ENCODE measurements around the gene MOCS3.
"Not testable (repeated sequence)": the region's sequence is repeated elsewhere in the genome, so short reads cannot be mapped to it uniquely, and the experiment has no call there.

MOCS3 gene

GRCh38 chr20:50932016-50932485 lies 26.6 kb upstream of the MOCS3 start:
- DNase-seq: no peak

DNA sequence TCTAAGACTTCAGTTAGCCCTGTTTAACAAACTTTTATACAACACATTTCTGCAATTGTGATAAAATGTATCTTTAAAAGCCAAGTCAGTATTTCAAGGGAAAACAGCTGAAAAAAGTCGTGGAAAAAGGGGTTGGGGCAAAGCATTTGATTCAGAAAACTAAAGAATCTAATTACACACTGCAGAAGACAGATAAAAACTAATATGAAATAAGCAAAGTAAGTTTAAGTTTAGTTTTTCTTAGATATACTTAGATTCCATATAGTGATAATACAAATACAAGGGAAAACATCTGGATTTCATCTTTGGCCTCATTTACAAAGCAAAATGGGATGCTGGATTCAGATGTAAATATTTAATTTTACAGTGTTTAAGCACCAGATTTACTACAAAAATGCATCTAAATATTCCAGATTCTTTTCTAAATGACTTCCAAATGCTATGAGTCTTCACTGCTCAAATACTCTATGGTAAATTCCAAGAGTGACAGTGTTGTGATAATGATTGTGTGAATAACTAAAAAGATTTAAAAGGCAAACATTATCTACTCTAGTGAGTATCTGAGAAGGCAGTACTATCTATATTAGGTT lies 25.8 kb upstream of the MOCS3 start:
- no peak for DNase-seq

DNA sequence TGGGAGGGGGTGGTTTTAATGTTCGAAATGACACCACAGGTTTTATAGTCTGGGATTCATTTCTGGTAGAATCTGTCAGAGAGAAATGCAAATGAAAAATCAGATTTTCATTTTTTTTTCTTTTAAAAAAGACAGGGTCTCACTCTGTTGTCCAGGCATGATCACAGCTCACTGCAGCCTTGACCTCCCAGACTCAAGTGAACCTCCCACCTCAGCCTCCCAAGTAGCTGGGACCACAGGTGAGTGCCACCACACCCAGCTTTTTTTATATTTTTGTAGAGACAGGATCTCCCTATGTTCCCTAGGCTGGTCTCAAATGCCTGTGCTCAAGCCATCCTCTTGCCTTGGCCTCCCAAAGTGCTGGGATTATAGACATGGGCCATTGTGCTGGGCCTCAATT lies 25.0 kb upstream of the MOCS3 start:
- DNase-seq: no peak

GRCh38 chr20:50943069-50943468 lies 15.5 kb upstream of the MOCS3 start:
- no peak for DNase-seq

GRCh38 chr20:50948132-50948785 lies 10.4 kb upstream of the MOCS3 start:
- no peak for DNase-seq

DNA sequence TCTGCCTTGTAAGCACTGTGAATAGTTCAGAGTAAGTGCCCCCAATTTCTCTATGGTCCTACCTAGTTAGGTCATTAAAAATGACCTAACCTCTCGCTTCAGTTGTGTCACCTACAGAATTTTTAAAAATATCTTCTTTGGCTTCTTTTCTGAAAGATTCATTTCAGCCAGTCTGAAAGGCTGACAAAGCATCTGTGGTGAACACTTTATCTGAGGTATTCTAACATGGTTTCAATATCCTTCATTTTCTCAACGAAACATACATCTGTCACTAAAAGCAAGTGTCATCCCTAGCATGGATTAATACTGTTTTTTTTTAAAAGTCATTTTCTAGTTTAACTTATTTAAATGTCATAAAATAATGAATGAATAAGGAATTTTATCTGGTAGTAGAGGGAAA lies 5.4 kb upstream of the MOCS3 start:
- no peak for DNase-seq

GRCh38 chr20:50953821-50954220 lies 4.8 kb upstream of the MOCS3 start:
- DNase-seq: no peak

GRCh38 chr20:50957276-50957675 lies 1.3 kb upstream of the MOCS3 start:
- no peak for DNase-seq

DNA sequence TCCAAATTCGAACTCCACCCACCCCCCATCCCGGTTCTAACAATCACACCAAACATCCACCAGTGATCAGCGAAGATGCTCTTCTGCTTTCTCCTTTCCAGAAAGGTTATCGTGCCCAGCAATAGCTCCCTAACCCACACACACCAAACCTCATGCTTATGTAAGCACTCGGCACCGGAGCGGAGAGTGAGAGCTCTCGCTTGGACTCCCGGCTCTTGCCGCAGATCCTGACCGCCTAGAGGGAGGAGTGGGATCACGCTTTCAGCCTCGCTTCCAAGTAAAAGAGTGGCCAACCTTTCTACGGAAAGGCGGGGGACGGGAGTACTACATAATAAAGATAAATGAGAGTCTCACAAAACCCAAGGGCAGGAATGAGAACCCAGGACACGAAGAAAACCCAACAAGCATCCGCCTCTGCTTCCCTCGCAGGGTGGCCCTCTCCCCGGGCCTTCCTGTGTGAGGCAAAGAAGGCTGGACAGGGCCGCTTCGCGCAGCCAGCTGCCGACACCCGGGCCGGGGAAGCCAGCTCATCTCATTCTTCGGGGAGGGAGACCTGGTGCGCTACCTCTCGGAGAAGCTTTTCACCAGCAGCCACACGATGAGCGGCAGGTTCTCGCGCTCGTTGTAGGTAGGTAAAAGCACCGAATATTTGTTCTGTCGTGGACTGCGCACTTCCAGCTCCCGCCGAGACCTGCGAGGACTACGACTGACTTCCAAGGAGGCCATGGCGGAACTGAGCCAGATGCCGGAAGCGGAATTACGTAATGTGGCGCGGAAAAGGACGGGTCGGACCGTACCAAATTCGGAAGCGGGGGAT lies 612 bp upstream of the MOCS3 start, which contains the start of gene DPM1:
DPM1 (minus strand) TSS at position 735 of the 817 bp plus-strand sequence; CDS start at position 726, 9 bp downstream.
- peak; percentile 94 to 95 for DNase-seq

- DNase-seq: no peak
These were observed 1.0 kb downstream of the MOCS3 start for GRCh38 chr20:50959543-50960126.

DNA sequence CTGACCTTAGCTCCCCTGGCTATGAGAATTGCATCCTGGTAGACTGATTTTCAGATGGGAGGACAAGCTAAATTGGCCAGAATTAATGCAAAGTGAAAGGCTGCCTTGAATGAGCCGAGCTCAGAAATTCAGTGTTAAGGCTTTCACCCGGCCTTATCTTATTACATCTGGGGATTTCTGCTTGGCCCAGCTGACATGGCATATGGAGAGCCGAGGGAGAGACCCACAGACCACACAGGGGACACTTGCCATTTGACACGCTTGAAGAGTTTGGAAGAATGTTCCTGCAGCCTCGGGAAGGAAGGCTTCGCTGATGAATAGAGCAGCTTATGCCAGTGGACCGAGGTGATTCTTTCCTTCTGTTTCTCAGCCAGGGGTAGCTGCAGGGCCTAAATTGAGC lies 9.0 kb downstream of the MOCS3 start:
- DNase-seq: peak in 1 of 2 experiments; percentile 22

DNA sequence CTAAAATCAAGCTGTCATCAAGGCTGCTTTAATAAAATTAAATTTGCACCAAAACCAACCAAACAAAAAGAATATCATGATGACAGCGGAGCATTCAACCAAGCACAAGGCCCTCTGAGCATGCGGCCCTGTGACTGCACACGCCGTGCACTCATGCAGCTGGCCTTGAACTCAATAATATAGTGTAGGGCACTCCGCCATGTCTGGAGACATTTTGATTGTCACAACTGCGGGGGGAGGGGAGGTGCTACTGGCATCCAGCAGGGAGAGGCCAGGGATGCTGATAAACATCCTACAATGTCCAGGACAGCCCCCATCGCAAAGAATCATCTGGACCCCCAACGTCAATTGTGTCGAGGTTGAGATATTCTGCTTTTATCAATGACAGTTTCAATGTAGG lies 9.7 kb downstream of the MOCS3 start:
- DNase-seq: no peak

DNA sequence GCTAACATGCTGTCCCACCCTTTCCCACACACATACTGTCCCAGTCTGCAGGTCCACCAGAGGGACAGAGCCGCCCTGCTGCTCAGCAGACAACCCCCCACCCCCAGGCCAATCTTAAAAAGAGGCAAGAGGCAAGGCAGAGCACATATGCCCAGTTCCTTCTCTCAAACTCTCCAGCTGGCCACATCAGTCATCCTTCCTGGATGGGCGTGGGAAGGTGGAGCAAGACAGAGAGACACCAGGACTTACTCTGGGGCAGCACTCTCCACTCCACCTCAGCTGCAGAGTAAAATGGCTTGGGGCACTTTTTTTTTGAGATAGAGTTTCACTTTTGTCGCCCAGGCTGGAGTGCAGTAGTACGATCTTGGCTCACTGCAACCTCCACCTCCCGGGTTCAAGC lies 10.8 kb downstream of the MOCS3 start:
- DNase-seq: no peak

DNA sequence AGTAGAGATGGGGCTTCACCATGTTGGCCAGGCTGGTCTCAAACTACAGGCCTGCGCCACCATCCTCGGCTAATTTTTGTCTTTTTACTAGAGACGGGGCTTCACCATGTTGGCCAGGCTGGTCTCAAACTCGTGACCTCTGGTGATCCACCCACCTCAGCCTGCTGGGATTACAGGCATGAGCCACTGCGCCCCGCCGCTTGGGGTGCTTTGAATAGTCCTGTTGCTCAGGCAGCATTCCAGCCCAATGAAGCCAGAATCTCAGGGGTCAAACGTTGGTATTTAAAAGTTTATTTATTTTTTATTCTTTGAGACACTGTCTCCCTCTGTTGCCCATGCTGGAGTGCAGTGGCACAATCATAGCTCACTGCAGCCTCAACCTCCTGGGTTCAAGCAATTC lies 11.3 kb downstream of the MOCS3 start:
- DNase-seq: no peak

- peak in 1 of 2 experiments; percentile 35 for DNase-seq
These were observed 17.2 kb downstream of the MOCS3 start for GRCh38 chr20:50975701-50976330.

DNA sequence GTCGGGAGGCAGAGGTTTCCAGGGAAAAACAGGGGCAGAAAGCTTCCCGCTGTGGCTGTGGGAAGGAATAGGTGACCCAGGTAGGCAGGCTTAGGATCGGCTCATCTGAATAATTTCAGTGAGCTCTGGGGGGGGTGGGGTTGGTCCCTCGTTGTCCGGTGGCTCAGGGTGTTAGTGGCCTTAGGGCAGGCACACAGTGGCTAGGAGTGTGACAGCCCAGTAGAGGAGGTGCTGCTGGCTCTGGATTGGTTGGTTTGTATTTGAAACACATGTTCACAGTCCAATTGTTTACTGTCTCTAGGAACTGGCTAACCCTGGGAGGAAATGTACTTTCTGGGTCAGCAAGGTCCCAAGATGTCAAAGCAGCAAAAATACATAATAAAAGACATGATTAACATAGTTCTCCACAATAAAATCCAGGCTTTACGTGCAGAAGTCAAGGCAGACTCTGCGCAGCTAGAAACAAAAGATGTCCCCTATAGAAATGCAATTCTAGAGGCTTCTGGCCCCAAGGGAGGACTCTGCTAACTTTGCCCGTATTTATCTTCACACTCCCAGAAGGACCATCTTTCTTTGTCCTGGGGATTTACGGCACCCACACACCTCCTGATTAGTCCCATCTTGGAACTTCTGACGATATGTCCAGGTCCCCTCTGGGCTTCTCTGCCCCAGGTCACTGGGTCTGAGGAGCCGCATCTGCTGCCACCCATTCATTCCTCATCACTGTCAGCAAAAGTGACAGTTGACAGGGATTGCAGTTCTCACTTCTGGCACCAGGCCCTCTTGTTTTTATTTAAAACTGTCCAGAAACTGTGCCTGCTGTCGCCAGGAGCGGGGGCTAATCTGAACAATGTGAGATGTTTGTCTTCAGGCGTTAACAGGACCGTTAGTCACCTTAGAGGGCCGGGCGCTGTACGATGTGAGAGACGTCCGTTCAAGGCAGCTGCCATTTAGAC lies 18.7 kb downstream of the MOCS3 start:
- DNase-seq: no peak

- DNase-seq: not testable (repeated sequence)
These were observed 19.9 kb downstream of the MOCS3 start for GRCh38 chr20:50978533-50978932.

GRCh38 chr20:50980071-50980681 lies 21.6 kb downstream of the MOCS3 start:
- no peak for DNase-seq

GRCh38 chr20:50980851-50981713 lies 22.5 kb downstream of the MOCS3 start:
- peak; percentile 33 to 74 for DNase-seq

DNA sequence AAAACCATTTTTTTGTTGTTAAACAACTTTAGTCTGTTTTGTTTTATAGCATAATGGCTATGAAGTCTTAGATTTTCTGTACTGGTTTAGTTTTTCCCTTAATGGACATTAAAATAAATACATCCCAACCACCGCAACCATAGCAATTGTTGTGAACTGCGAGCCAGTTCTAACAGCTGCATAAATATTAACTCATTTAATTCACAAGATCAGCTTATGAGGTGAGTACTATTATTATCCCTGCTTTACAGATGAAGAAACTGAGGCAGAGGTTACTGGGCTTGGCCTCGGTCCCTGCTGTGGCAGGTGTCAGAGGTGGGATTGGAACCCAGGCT lies 23.1 kb downstream of the MOCS3 start:
- DNase-seq: no peak

All from NCI-H446 (cell line).